ENCODE data around the gene RIPOR3.
"Not testable (repeated sequence)": the region's sequence is repeated elsewhere in the genome, so short reads cannot be mapped to it uniquely, and the experiment has no call there.

RIPOR3 gene

DNA sequence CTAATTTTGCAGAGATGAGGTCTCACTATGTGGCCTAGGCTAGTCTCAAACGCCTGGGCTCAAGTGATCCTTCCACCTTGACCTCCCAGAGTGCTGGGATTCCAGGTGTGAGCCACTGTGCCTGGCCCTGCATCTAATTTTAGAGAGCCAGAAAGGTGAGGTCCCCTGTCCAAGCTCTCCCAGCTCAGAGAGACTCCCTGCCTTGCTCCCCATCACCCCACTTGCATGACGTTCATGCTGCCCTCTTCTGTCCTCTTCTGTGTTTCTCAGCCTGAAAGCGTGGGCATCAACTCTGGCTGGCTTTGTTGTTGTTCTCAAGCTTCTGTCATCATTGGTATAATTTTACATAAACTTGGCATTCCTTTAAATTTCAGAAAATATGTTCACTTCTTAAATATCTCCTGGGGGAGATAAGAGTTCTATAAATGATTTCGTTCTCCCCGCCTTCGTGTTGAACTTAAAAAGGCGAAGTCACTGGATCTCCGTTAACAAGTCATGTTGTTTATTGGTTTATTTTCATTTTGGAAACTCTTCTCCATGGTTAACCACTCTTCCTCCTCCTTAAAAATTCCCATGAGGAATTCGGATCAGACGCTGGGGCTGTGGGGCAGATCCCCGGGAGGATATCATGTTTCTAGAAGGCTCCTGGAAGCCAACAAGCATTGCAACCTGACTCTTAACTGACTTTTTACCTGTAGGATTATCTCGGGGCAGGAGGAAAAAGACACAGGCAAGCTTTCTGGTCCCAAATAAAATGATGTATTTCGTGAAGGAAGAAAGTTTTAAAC, 26.8 kb upstream of the RIPOR3 start:
- no peak overlapping the region for H3K27ac Mint-ChIP-seq
- ATAC-seq (replicated peaks) = no peak

DNA sequence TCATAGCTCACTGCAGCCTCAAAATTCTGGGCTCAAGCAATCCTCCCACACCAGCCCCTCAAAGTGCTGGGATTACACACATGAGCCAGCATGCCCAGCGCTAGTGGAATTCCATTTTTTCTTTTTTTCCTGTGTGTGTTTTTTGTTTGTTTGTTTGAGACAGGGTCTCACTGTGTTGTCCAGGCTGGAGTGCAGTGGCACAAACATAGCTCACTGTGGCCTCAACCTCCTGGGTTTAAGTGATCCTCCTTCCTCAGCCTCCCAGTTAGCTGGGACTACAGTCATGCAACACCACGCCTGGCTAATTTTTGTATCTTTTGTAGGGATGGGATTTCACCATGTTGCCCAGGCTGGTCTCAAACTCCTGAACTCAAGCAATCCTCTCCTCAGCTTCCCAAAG, 26.0 kb upstream of the RIPOR3 start:
- Mint-ChIP-seq H3K9me3 (no peaks in the 10 kb centered on the region), H3K27ac (no peak overlapping the region), H3K4me1 (ENCODE audit: low read depth in 2 of 2) (no peaks in the 10 kb centered on the region), H3K27me3 (peaks cover 27 to 35% of the 10 kb centered on the region in 2 donors), H3K4me3 (no peak overlapping the region), H3K36me3 (ENCODE audit: insufficient read depth) (no peaks in the 10 kb centered on the region)
- no peak for ATAC-seq (replicated peaks)
- DNase-seq = no peak

More for the DNA sequence above, 26.8 kb upstream of the RIPOR3 start:
- Mint-ChIP-seq H3K4me1 (ENCODE audit: low read depth in 2 of 2) (no peaks in the 10 kb centered on the region), H3K4me3 (no peak overlapping the region), H3K36me3 (ENCODE audit: insufficient read depth) (no peaks in the 10 kb centered on the region), H3K27me3 (peaks cover 19 to 26% of the 10 kb centered on the region in 2 donors), H3K9me3 (no peaks in the 10 kb centered on the region)
- no peak for DNase-seq

DNA sequence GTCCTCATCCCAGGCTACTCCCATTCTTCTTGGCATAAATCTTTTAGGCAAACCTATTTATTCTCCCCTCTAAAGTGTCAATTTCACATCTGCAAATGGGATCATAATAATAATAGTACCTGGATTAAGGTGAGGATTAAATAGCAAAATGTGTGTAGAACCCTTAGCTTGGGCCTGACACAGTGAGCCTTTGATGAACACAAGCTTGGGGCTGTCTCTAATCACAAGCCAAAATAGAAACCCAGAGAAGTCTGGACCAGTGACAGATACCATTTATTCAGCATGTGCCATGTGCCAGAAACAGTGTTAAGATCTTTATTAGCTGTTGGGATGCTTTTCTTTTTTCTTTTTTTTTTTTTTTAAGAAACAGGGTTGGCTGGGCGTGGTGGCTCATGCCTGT, 25.2 kb upstream of the RIPOR3 start:
- no peak overlapping the region for H3K27ac Mint-ChIP-seq
- no peaks in the 10 kb centered on the region for H3K4me1 Mint-ChIP-seq (ENCODE audit: low read depth in 2 of 2)
- H3K9me3 Mint-ChIP-seq = no peaks in the 10 kb centered on the region
- no peaks in the 10 kb centered on the region for H3K36me3 Mint-ChIP-seq (ENCODE audit: insufficient read depth)
- no peak overlapping the region for H3K4me3 Mint-ChIP-seq
- no peak for DNase-seq
- ATAC-seq (replicated peaks) = no peak
- peaks cover 33 to 43% of the 10 kb centered on the region in 2 donors for H3K27me3 Mint-ChIP-seq

DNA sequence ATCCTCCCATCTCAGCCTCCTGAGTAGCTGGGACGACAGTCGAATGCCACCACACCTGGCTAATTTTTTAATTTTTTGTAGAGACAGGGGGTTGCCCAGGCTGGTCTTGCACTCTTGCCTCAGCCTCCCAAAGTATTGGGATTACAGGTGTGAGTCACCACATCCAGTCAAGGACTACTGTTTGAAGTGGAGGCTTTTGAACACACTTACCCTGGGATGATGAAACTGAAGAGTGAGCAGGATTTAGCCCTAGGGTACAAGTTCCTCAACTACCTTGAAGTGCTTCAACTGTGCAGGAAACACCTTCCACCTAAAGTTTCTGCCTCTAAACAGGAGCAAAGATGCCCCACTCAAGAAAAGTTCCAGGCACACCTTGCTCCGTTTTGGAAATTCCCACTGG, 24.4 kb upstream of the RIPOR3 start:
- Mint-ChIP-seq H3K27me3 (peaks cover 41 to 51% of the 10 kb centered on the region in 2 donors), H3K36me3 (ENCODE audit: insufficient read depth) (no peaks in the 10 kb centered on the region), H3K4me3 (no peak overlapping the region), H3K4me1 (ENCODE audit: low read depth in 2 of 2) (no peaks in the 10 kb centered on the region), H3K9me3 (no peaks in the 10 kb centered on the region), H3K27ac (no peak overlapping the region)
- no peak for DNase-seq
- no peak for ATAC-seq (replicated peaks)

DNA sequence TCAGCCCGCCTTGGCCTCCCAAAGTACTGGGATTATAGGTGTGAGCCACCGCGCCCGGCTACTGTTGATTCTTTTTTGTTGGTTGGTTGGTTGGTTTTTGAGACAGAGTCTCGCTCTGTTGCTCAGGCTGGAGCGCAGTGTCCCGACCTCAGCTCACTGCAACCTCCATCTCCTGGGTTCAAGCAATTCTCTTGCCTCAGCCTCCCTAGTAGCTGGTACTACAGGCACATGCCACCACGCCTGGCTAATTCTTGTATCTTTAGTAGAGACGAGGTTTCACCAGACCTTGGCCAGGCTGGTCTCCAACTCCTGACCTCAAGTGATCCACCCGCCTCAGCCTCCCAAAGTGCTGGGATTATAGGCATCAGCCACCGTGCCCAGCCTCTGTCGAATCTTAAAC, 23.1 kb upstream of the RIPOR3 start:
- not testable (repeated sequence) for H3K4me3 Mint-ChIP-seq; H3K9me3 Mint-ChIP-seq; H3K4me1 Mint-ChIP-seq (ENCODE audit: low read depth in 2 of 2); ATAC-seq (replicated peaks); H3K27ac Mint-ChIP-seq; DNase-seq; H3K36me3 Mint-ChIP-seq (ENCODE audit: insufficient read depth)
- peaks cover 41 to 54% of the 10 kb centered on the region in 2 donors for H3K27me3 Mint-ChIP-seq

DNA sequence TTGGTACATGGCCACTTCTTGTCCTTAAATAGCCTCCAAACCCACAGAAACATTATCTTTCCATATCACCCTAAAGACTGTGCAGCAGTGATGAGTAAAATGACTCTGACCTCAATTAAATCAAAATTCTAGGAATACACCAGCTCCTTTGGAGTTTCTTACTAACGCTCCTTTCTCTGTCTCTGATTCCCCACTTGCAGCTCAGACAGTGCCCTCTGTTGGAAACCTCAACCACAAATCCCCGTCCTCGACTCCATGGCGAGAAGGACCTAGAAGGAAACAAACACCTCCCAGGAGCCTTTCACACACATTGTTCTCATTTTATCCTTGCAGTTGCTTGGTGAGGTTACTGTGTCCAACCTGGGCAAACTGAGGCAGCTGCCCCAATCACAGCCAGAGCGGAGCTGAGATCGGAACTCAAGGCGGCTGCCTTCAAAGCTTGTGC, 22.3 kb upstream of the RIPOR3 start:
- Mint-ChIP-seq H3K27me3 (peaks cover 41 to 54% of the 10 kb centered on the region in 2 donors), H3K27ac (no peak overlapping the region), H3K4me1 (ENCODE audit: low read depth in 2 of 2) (no peaks in the 10 kb centered on the region), H3K36me3 (ENCODE audit: insufficient read depth) (no peaks in the 10 kb centered on the region), H3K9me3 (no peaks in the 10 kb centered on the region), H3K4me3 (no peak overlapping the region)
- ATAC-seq (replicated peaks) (no peak), DNase-seq (no peak)

DNA sequence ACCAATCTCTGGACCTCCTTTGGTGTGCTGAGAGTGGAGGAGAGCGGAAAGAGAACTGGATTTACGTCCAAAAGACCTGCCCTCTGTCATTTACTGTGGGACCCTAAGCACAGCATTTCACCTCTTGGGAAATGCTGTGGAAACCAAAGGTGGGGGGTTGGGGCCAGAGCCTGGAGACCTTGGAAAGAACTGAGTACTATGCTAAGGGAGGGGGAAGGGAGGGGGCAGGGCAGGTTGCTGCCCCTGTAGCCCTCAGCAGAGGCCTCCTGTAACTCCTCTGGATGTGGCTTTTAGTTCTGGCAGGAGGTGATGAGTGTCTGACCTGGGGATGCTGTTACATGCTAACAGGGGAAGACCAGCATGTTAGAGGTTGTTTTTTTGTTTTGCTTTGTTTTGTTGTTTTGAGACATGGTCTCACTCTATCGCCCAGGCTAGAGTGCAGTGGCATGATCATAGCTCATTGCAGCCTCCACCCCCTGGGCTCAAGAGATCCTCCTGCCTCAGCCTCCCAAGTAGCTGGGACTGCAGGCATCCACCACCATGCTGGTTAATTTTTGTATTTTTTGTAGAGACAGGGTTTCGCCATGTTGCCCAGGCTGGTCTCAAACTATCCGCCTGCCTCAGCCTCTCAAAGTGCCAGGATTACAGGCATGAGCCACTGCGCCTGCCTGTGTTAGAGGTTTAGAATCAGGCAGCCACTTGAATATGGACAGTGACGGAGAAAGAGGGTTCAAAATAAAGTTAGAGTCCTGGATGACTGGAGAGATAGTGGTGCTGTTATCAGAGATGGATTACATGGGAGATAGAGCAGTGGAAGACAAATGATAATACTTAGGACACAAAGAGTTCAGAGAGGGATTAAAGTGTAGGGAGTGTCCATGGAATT, 21.7 kb upstream of the RIPOR3 start:
- H3K9me3 Mint-ChIP-seq = no peaks in the 10 kb centered on the region
- no peak overlapping the region for H3K27ac Mint-ChIP-seq
- H3K4me3 Mint-ChIP-seq = no peak overlapping the region
- no peaks in the 10 kb centered on the region for H3K4me1 Mint-ChIP-seq (ENCODE audit: low read depth in 2 of 2)
- DNase-seq (no peak), ATAC-seq (replicated peaks) (no peak)
- no peaks in the 10 kb centered on the region for H3K36me3 Mint-ChIP-seq (ENCODE audit: insufficient read depth)
- peaks cover 35 to 49% of the 10 kb centered on the region in 2 donors for H3K27me3 Mint-ChIP-seq

DNA sequence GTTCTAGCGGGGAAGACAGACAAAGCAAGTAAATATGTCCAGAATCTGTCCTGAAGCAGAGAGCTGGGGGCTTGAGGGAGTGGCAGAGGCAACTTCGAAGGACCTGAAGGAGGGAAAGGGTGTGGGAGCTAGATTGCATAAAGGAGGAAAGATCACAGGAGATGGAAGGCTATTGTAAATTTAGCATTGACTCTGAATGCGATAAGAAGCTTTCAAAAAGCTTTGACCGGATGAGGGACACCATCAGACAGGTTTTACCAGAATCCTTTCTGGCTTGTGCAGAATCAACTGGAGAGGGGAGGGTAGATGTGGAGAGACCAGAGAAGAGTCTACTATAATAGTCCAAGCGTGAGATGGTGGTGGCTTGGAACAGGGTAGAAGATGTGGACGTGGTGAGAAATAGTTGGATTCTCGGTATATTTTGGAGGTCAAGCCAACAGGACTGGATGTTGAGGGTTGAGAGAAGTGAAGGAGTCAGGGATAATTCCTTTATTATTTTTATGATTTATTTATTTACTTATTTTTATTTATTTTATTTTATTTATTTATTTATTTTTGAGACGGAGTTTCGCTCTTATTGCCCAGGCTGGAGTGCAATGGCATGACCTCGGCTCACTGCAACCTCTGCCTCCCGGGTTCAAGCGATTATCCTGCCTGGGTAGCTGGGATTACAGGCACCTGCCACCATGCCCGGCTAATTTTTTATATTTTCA, 19.9 kb upstream of the RIPOR3 start:
- ATAC-seq (replicated peaks) (no peak), DNase-seq (no peak)
- Mint-ChIP-seq H3K36me3 (ENCODE audit: insufficient read depth) (no peaks in the 10 kb centered on the region), H3K27ac (no peak overlapping the region), H3K9me3 (no peaks in the 10 kb centered on the region), H3K27me3 (peaks cover 44 to 45% of the 10 kb centered on the region in 2 donors), H3K4me3 (no peak overlapping the region), H3K4me1 (ENCODE audit: low read depth in 2 of 2) (no peaks in the 10 kb centered on the region)

DNA sequence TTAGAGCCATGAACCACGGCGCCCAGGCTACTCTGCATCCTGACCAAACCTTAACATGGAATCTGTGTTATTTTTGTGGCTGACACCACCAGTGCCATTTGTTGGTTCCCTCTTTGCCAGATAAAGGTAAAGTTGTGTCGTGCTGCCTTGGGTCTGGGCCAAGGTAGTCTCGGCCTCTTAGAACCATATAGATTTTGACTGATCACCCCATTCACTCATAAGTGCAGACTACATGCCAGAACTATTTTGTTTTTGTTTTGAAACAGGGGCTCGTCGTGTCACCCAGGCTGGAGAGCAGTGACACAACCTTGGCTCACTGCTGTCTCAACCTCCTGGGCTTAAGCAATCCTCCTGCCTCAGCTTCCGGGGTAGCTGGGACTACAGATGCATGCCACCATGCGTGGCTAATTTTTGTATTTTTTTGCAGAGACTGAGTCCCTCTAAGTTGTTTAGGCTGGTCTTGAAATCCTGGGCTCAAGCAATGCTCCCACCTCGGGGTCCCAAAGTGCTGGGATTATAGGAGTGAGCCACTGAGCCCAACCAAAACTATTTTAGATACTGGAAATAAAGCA, 19.2 kb upstream of the RIPOR3 start:
- DNase-seq = no peak
- no peak overlapping the region for H3K27ac Mint-ChIP-seq
- no peaks in the 10 kb centered on the region for H3K36me3 Mint-ChIP-seq (ENCODE audit: insufficient read depth)
- H3K27me3 Mint-ChIP-seq = peaks cover 50 to 51% of the 10 kb centered on the region in 2 donors
- no peaks in the 10 kb centered on the region for H3K9me3 Mint-ChIP-seq
- H3K4me1 Mint-ChIP-seq (ENCODE audit: low read depth in 2 of 2) = no peaks in the 10 kb centered on the region
- no peak for ATAC-seq (replicated peaks)
- H3K4me3 Mint-ChIP-seq = no peak overlapping the region

DNA sequence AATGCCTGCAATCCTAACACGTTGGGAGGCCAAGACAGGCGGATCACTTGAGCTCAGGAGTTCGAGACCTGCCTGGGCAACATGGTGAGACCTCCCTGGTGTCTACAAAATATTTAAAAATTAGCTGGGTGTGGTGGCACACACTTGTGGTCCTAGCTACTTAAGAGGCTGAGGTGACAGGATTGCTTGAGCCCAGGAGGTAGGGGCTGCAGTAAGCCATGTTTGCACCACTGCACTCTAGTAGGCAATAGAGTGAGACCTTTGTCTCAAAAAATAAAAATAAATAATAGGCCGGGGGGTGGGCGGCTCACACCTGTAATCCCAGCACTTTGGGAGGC, 18.3 kb upstream of the RIPOR3 start:
- H3K36me3 Mint-ChIP-seq (ENCODE audit: insufficient read depth) = no peaks in the 10 kb centered on the region
- H3K4me1 Mint-ChIP-seq (ENCODE audit: low read depth in 2 of 2) = no peaks in the 10 kb centered on the region
- no peak for DNase-seq
- no peak overlapping the region for H3K4me3 Mint-ChIP-seq
- H3K27me3 Mint-ChIP-seq = peaks cover 56 to 61% of the 10 kb centered on the region in 2 donors
- no peak overlapping the region for H3K27ac Mint-ChIP-seq
- ATAC-seq (replicated peaks) = no peak
- no peaks in the 10 kb centered on the region for H3K9me3 Mint-ChIP-seq

DNA sequence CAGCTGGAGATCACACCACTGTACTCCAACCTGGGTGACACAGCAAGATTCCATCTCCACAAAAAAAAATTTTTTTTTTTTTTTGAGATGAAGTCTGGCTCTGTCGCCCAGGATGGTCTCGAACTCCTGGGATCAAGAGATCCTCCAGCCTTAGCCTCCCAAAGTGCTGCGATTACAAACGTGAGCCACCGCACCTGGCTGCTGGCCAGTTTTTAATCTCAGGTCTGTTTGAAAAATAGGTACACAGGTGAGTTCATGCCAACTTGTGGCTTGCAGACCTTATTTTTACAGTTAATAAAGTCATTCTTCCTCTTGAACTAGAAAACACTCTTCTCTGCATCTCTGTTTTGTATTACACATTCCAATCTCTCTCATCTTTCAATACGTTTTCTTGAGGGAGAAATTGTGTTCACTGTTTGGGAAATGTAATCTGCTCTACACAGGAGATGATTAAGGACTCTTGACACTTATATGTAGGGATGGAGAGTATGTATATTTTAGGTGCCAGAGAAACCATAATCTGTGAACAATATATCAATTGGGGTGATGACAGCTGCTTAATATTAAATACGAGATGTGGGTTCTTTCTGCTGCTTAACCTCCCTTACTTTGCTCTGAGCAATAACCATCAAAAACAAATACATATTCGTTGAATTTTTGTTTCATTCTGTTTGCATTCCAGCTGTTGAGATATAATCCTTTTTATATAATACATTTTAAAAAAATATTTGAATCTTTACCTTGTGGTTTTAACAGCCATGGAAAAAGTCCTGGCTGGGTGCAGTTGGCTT, 17.7 kb upstream of the RIPOR3 start:
- Mint-ChIP-seq H3K4me1 (ENCODE audit: low read depth in 2 of 2) (no peaks in the 10 kb centered on the region), H3K27me3 (peaks cover 55 to 61% of the 10 kb centered on the region in 2 donors), H3K9me3 (no peaks in the 10 kb centered on the region), H3K4me3 (no peak overlapping the region), H3K27ac (no peak overlapping the region), H3K36me3 (ENCODE audit: insufficient read depth) (no peaks in the 10 kb centered on the region)
- ATAC-seq (replicated peaks) = no peak
- no peak for DNase-seq

DNA sequence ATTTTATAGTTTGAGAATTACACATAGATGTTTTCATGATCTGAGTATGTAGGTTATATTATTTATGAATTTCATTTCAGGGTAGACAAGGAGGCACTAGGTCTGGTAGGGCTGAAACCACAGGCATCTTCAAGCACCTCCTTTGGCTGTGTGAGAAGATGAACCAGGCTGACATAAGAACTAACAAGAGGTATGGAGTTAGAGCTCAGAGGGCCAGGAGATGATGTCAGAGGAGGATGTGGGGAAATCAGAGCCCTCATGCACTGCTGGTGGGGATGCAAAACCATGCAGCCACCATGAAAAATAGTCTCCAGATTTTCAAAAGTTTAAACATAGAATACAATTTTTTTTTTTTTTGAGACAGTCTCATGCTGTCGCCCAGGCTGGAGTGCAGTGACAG, 13.6 kb upstream of the RIPOR3 start:
- DNase-seq (no peak), ATAC-seq (replicated peaks) (no peak)
- Mint-ChIP-seq H3K9me3 (no peaks in the 10 kb centered on the region), H3K4me3 (no peak overlapping the region), H3K27me3 (peaks cover 38 to 55% of the 10 kb centered on the region in 2 donors), H3K36me3 (ENCODE audit: insufficient read depth) (no peaks in the 10 kb centered on the region), H3K4me1 (ENCODE audit: low read depth in 2 of 2) (no peaks in the 10 kb centered on the region), H3K27ac (no peak overlapping the region)

DNA sequence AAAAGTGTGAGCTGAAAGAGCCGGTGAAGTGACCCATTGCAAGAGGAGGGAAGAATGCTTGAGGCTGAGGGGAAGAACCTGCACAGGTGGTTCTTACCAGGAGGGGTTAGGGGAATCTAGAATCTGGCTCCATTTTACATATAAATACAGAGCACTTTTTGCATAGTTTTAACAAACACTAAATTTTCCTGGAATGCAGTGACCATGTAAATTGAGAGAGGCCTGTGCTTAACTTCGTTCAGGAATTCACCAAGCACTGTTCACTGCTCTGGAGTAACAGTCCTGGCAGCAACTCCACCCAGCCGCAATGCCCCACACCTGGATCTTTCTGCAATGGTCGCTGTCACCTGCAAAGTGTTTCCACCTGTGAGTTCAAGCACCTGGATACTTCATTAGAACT, 13.2 kb upstream of the RIPOR3 start:
- H3K27me3 Mint-ChIP-seq = peaks cover 38 to 59% of the 10 kb centered on the region in 2 donors
- no peaks in the 10 kb centered on the region for H3K9me3 Mint-ChIP-seq
- H3K4me3 Mint-ChIP-seq = no peak overlapping the region
- H3K4me1 Mint-ChIP-seq (ENCODE audit: low read depth in 2 of 2) = no peaks in the 10 kb centered on the region
- no peak for DNase-seq
- H3K27ac Mint-ChIP-seq = no peak overlapping the region
- no peaks in the 10 kb centered on the region for H3K36me3 Mint-ChIP-seq (ENCODE audit: insufficient read depth)
- ATAC-seq (replicated peaks) = no peak

All from effector memory CD8-positive, alpha-beta T cell (primary cell).